HG03108 (cell line): ENCODE results near the gene TARBP2.
"Not testable (repeated sequence)": the region's sequence is repeated elsewhere in the genome, so short reads cannot be mapped to it uniquely, and the experiment has no call there.

Source experiments
- ATAC-seq: cut with Tn5 transposase; IDR thresholded peaks from one replicate; pipeline ENCODE4 v1.9.1; 2021; ENCODE audit warnings: moderate library complexity; ENCODE audit not compliant: unreplicated experiment

TARBP2 gene

GRCh38 chr12:53474077-53474476, 27.0 kb upstream of the TARBP2 start:
- ATAC-seq = no peak

GRCh38 chr12:53474819-53475218, 26.3 kb upstream of the TARBP2 start:
- no peak for ATAC-seq

- no peak for ATAC-seq
Measured at GRCh38 chr12:53476769-53477209, 24.3 kb upstream of the TARBP2 start.

- ATAC-seq = no peak
Measured at GRCh38 chr12:53478865-53479264, 22.2 kb upstream of the TARBP2 start.

GRCh38 chr12:53479331-53479730, 21.8 kb upstream of the TARBP2 start:
- ATAC-seq = no peak

- no peak for ATAC-seq
Measured at GRCh38 chr12:53480491-53481442, 20.3 kb upstream of the TARBP2 start.

GRCh38 chr12:53481458-53481857, 19.6 kb upstream of the TARBP2 start:
- not testable (repeated sequence) for ATAC-seq

- ATAC-seq = no peak
Measured at GRCh38 chr12:53481939-53482586, 19.0 kb upstream of the TARBP2 start.

- ATAC-seq = no peak
Measured at GRCh38 chr12:53482626-53483168, 18.4 kb upstream of the TARBP2 start.

GRCh38 chr12:53483225-53483978, 17.7 kb upstream of the TARBP2 start:
- ATAC-seq = no peak

GRCh38 chr12:53483979-53484377, 17.1 kb upstream of the TARBP2 start:
- ATAC-seq = no peak

- no peak for ATAC-seq
Measured at GRCh38 chr12:53484686-53485575, 16.2 kb upstream of the TARBP2 start.

GRCh38 chr12:53485955-53486735, 14.9 kb upstream of the TARBP2 start:
- ATAC-seq = no peak

- no peak for ATAC-seq
Measured at GRCh38 chr12:53486736-53487487, 14.2 kb upstream of the TARBP2 start.

GRCh38 chr12:53489242-53489864, 11.7 kb upstream of the TARBP2 start:
- ATAC-seq = no peak

GRCh38 chr12:53492188-53492587, 8.9 kb upstream of the TARBP2 start:
- ATAC-seq = no peak

GRCh38 chr12:53492830-53493609, 8.1 kb upstream of the TARBP2 start:
- ATAC-seq = peak; percentile 91
